ENCODE data around the gene PIK3C2A. TPM values are rescaled to one million over a fixed set of nuclear protein-coding genes. Genes with fewer than 3 reads are reported as not detected.

The PIK3C2A gene
- total RNA-seq, 2 donors from 2014 or later, result 108 to 109 TPM

- Mint-ChIP-seq H3K36me3 (ENCODE audit: low read depth) (peaks cover 1% of the 10 kb centered on the region), H3K27ac (no peak overlapping the region), H3K4me3 (no peak overlapping the region), H3K27me3 (ENCODE audit: insufficient read depth) (no peaks in the 10 kb centered on the region), H3K4me1 (peaks cover 8% of the 10 kb centered on the region), H3K9me3 (no peaks in the 10 kb centered on the region)
- DNase-seq, result no peak
- no peaks in the 10 kb centered on the region for H3K9me3 ChIP-seq (ENCODE audit: control insufficient read depth, low read length)
- no peaks in the 10 kb centered on the region for H3K27me3 ChIP-seq (ENCODE audit: control insufficient read depth, insufficient read depth, low read length, poor library complexity, severe bottlenecking)
- TF ChIP-seq, protein P1, sequence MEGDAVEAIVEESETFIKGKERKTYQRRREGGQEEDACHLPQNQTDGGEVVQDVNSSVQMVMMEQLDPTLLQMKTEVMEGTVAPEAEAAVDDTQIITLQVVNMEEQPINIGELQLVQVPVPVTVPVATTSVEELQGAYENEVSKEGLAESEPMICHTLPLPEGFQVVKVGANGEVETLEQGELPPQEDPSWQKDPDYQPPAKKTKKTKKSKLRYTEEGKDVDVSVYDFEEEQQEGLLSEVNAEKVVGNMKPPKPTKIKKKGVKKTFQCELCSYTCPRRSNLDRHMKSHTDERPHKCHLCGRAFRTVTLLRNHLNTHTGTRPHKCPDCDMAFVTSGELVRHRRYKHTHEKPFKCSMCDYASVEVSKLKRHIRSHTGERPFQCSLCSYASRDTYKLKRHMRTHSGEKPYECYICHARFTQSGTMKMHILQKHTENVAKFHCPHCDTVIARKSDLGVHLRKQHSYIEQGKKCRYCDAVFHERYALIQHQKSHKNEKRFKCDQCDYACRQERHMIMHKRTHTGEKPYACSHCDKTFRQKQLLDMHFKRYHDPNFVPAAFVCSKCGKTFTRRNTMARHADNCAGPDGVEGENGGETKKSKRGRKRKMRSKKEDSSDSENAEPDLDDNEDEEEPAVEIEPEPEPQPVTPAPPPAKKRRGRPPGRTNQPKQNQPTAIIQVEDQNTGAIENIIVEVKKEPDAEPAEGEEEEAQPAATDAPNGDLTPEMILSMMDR (conservative IDR thresholded peaks at IDR 0.05), result no peak
- H3K4me3 ChIP-seq (ENCODE audit: low read length), result no peak overlapping the region
- no peak overlapping the region for H3K27ac ChIP-seq (ENCODE audit: low read depth, low read length)
- no peaks in the 10 kb centered on the region for H3K4me1 ChIP-seq (ENCODE audit: control insufficient read depth, insufficient read depth, low read length)
- 100% methylated on average over 1 of the region's 1 CpG for WGBS, 2 experiments (ENCODE audit: insufficient coverage in 1 of 2, insufficient read length in 1 of 2)
- H3K36me3 ChIP-seq (ENCODE audit: control insufficient read depth, insufficient read depth, low read length), result no peaks in the 10 kb centered on the region
- H3K9ac ChIP-seq (ENCODE audit: extremely low read depth, low read length, poor library complexity, severe bottlenecking), result no peak overlapping the region
Measured at GRCh38 chr11:17221968-17222367, 14.2 kb upstream of the PIK3C2A start.

- H3K27ac ChIP-seq (ENCODE audit: low read depth, low read length), result no peak overlapping the region
- TF ChIP-seq, protein P1 (conservative IDR thresholded peaks at IDR 0.05), result no peak
- no peaks in the 10 kb centered on the region for H3K4me1 ChIP-seq (ENCODE audit: control insufficient read depth, insufficient read depth, low read length)
- no peak overlapping the region for H3K9ac ChIP-seq (ENCODE audit: extremely low read depth, low read length, poor library complexity, severe bottlenecking)
- H3K4me3 ChIP-seq (ENCODE audit: low read length), result no peak overlapping the region
- H3K4me1 Mint-ChIP-seq, result peaks cover 5% of the 10 kb centered on the region
- H3K4me3 Mint-ChIP-seq, result no peak overlapping the region
- no peak for DNase-seq
- no peak overlapping the region for H3K27ac Mint-ChIP-seq
- peaks cover 6% of the 10 kb centered on the region for H3K36me3 ChIP-seq (ENCODE audit: control insufficient read depth, insufficient read depth, low read length)
- no peaks in the 10 kb centered on the region for H3K27me3 ChIP-seq (ENCODE audit: control insufficient read depth, insufficient read depth, low read length, poor library complexity, severe bottlenecking)
- WGBS, 2 experiments (ENCODE audit: insufficient coverage in 1 of 2, insufficient read length in 1 of 2), result 85% methylated on average over 2 of the region's 2 CpGs; no CpG with 5 or more reads in 1 of the 2 experiments
- no peaks in the 10 kb centered on the region for H3K27me3 Mint-ChIP-seq (ENCODE audit: insufficient read depth)
- H3K9me3 Mint-ChIP-seq, result peaks cover 6% of the 10 kb centered on the region
- peaks cover 9% of the 10 kb centered on the region for H3K36me3 Mint-ChIP-seq (ENCODE audit: low read depth)
- H3K9me3 ChIP-seq (ENCODE audit: control insufficient read depth, low read length), result peaks cover 7% of the 10 kb centered on the region
Measured at GRCh38 chr11:17219016-17219415, 11.2 kb upstream of the PIK3C2A start.

DNA sequence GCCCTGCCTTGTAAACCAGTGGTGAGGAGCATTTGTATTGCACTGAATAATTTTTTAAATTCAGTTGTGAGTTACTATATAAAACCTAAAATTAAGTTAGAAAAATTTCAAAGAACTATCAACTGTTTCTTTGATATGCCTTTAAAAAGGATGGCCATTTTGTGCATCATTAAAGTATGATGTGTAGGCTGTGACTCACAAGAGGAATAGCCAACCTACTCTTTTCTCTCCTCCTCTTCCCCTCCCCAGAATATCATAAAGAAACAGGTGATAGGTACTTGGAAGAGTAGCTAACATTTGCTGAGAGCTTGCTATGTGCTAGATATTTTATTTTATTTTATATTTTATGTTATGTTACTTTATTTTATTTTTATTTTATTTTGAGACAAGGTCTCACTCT is 10.6 kb upstream of the PIK3C2A start:
- peaks cover 15% of the 10 kb centered on the region for H3K36me3 Mint-ChIP-seq (ENCODE audit: low read depth)
- no peak overlapping the region for H3K4me3 ChIP-seq (ENCODE audit: low read length)
- TF ChIP-seq, protein P1 (conservative IDR thresholded peaks at IDR 0.05), result no peak
- H3K27me3 ChIP-seq (ENCODE audit: control insufficient read depth, insufficient read depth, low read length, poor library complexity, severe bottlenecking), result no peaks in the 10 kb centered on the region
- no peak overlapping the region for H3K27ac Mint-ChIP-seq
- H3K27ac ChIP-seq (ENCODE audit: low read depth, low read length), result no peak overlapping the region
- DNase-seq, result no peak
- peaks cover 9% of the 10 kb centered on the region for H3K9me3 Mint-ChIP-seq
- H3K36me3 ChIP-seq (ENCODE audit: control insufficient read depth, insufficient read depth, low read length), result peaks cover 8% of the 10 kb centered on the region
- H3K27me3 Mint-ChIP-seq (ENCODE audit: insufficient read depth), result no peaks in the 10 kb centered on the region
- no peak overlapping the region for H3K4me3 Mint-ChIP-seq
- H3K9ac ChIP-seq (ENCODE audit: extremely low read depth, low read length, poor library complexity, severe bottlenecking), result no peak overlapping the region
- H3K9me3 ChIP-seq (ENCODE audit: control insufficient read depth, low read length), result peaks cover 12% of the 10 kb centered on the region
- no peaks in the 10 kb centered on the region for H3K4me1 ChIP-seq (ENCODE audit: control insufficient read depth, insufficient read depth, low read length)
- H3K4me1 Mint-ChIP-seq, result peaks cover 5% of the 10 kb centered on the region

Data from endodermal cell (in vitro differentiated cells).